ENCODE measurements around the gene IL7R. TPM values are rescaled to one million over a fixed set of nuclear protein-coding genes. Genes with fewer than 3 reads are reported as not detected.
"Not testable (repeated sequence)": the region's sequence is repeated elsewhere in the genome, so short reads cannot be mapped to it uniquely, and the experiment has no call there.

The IL7R gene
- total and polyA plus RNA-seq, 2 experiments from 2014 or later: not detected

- DNase-seq (ENCODE audit: low read depth in 1 of 2, low spot score in 1 of 2): no peak
- no peak overlapping the region for H3K27ac ChIP-seq
- no peaks in the 10 kb centered on the region for H3K36me3 ChIP-seq
- H3K4me1 ChIP-seq (ENCODE audit: low read depth): no peaks in the 10 kb centered on the region
- H3K4me3 ChIP-seq: no peak overlapping the region
- H3K27me3 ChIP-seq: no peaks in the 10 kb centered on the region
- TF ChIP-seq, protein P1, sequence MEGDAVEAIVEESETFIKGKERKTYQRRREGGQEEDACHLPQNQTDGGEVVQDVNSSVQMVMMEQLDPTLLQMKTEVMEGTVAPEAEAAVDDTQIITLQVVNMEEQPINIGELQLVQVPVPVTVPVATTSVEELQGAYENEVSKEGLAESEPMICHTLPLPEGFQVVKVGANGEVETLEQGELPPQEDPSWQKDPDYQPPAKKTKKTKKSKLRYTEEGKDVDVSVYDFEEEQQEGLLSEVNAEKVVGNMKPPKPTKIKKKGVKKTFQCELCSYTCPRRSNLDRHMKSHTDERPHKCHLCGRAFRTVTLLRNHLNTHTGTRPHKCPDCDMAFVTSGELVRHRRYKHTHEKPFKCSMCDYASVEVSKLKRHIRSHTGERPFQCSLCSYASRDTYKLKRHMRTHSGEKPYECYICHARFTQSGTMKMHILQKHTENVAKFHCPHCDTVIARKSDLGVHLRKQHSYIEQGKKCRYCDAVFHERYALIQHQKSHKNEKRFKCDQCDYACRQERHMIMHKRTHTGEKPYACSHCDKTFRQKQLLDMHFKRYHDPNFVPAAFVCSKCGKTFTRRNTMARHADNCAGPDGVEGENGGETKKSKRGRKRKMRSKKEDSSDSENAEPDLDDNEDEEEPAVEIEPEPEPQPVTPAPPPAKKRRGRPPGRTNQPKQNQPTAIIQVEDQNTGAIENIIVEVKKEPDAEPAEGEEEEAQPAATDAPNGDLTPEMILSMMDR (IDR thresholded peaks at IDR 0.05; ENCODE audit: low read depth, low read length): no peak
- H3K9me3 ChIP-seq (ENCODE audit: low read depth): no peaks in the 10 kb centered on the region
Observed at GRCh38 chr5:35842856-35843255, 13.8 kb upstream of the IL7R start.

- DNase-seq (ENCODE audit: low read depth in 1 of 2, low spot score in 1 of 2); H3K27ac ChIP-seq; H3K36me3 ChIP-seq; H3K4me3 ChIP-seq; H3K9me3 ChIP-seq (ENCODE audit: low read depth); H3K27me3 ChIP-seq; H3K4me1 ChIP-seq (ENCODE audit: low read depth): not testable (repeated sequence)
Observed at GRCh38 chr5:35845508-35845907, 11.2 kb upstream of the IL7R start.

DNA sequence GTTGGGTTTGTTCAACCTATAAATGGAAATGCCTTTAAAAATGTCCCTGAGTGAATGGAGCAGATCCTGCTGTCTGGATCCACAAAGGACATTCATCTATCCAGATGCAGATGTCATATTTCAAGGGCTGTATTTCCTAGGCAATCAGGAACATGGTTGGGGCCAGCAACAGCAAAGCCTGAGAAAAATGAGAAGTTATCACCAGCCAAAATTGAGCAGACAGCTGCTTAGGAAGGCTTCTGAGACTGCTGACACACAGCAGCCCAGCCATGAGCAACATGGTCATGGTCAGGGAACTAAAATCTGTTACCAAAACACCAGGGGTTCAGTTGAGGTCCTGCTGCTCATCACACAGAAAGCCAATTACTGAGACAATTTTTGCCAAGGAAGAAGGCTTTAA, 9.2 kb upstream of the IL7R start:
- no peaks in the 10 kb centered on the region for H3K4me1 ChIP-seq (ENCODE audit: low read depth)
- no peaks in the 10 kb centered on the region for H3K27me3 ChIP-seq
- H3K9me3 ChIP-seq (ENCODE audit: low read depth): no peaks in the 10 kb centered on the region
- TF ChIP-seq, protein P1 (IDR thresholded peaks at IDR 0.05; ENCODE audit: low read depth, low read length): no peak
- H3K4me3 ChIP-seq: no peak overlapping the region
- H3K27ac ChIP-seq: no peak overlapping the region
- H3K36me3 ChIP-seq: no peaks in the 10 kb centered on the region
- no peak for DNase-seq (ENCODE audit: low read depth in 1 of 2, low spot score in 1 of 2)

GRCh38 chr5:35847961-35848360, 8.7 kb upstream of the IL7R start:
- Histone ChIP-seq H3K27ac (no peak overlapping the region), H3K36me3 (no peaks in the 10 kb centered on the region), H3K9me3 (ENCODE audit: low read depth) (no peaks in the 10 kb centered on the region), H3K27me3 (no peaks in the 10 kb centered on the region), H3K4me3 (no peak overlapping the region), H3K4me1 (ENCODE audit: low read depth) (no peaks in the 10 kb centered on the region)
- TF ChIP-seq, protein P1 (IDR thresholded peaks at IDR 0.05; ENCODE audit: low read depth, low read length): no peak
- no peak for DNase-seq (ENCODE audit: low read depth in 1 of 2, low spot score in 1 of 2)

GRCh38 chr5:35849860-35850259, 6.8 kb upstream of the IL7R start:
- Histone ChIP-seq H3K4me3 (no peak overlapping the region), H3K27ac (no peak overlapping the region), H3K36me3 (no peaks in the 10 kb centered on the region), H3K4me1 (ENCODE audit: low read depth) (no peaks in the 10 kb centered on the region), H3K9me3 (ENCODE audit: low read depth) (no peaks in the 10 kb centered on the region), H3K27me3 (no peaks in the 10 kb centered on the region)
- TF ChIP-seq, protein P1 (IDR thresholded peaks at IDR 0.05; ENCODE audit: low read depth, low read length): no peak
- DNase-seq (ENCODE audit: low read depth in 1 of 2, low spot score in 1 of 2): no peak

DNA sequence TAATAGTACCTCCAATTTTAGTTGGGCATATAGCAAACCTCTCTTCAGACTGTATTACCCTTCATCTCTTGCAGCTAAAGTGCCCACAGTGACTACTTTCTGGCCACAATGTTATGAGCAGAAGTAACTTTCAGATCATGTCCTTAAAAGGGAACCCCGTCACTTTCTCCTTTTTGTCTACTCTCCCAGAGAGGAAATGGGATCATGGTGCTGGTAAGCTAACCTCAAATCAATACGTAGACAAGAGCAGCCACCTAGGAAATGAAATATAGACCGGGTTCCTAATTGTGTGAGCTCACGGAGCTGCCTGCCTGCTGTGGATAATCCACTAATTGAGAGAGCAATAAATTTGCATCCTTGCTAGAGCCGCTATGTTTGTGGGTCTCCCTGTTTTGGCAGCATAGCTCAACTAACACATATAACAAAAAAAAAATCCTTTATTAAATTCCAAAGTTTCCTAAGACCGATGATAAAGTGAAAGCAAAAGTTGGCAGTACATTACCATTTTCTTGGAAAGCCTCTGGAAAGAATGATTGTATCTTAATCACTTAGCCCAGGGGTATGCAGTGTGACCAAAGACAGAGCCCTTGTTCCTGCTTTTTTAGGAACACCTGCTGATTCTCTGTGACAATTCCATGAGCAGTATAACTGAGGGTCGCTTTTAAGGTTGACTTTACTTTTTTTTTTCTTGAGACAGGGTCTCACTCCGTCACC, 5.6 kb upstream of the IL7R start:
- Histone ChIP-seq H3K27ac (no peak overlapping the region), H3K4me3 (no peak overlapping the region), H3K4me1 (ENCODE audit: low read depth) (no peaks in the 10 kb centered on the region), H3K27me3 (no peaks in the 10 kb centered on the region), H3K36me3 (no peaks in the 10 kb centered on the region), H3K9me3 (ENCODE audit: low read depth) (no peaks in the 10 kb centered on the region)
- TF ChIP-seq, protein P1 (IDR thresholded peaks at IDR 0.05; ENCODE audit: low read depth, low read length): no peak
- DNase-seq (ENCODE audit: low read depth in 1 of 2, low spot score in 1 of 2): peak in 1 of 2 donors; percentile 43

All from cardiac muscle cell (in vitro differentiated cells and primary cell).